Peyer's patch (tissue), 4 donors: Measurements from ENCODE around the gene NOD1. TPM values are rescaled to one million over a fixed set of nuclear protein-coding genes. Genes with fewer than 3 reads are reported as not detected.

Source experiments
- DNase-seq, 3 donors: peaks; one replicate each; pipeline ENCODE4 v3.0.0-alpha.2; 2017 to 2019
- H3K27ac ChIP-seq, 4 donors: fragments of 200-600 bp; sonication (generic); one replicate each; pipeline ENCODE4 v1.5.1; 2016 to 2019
- H3K27me3 ChIP-seq, 2 donors: fragments of 200-600 bp; sonication (generic); one replicate each; pipeline ENCODE4 v1.5.1; 2019
- H3K36me3 ChIP-seq, 3 donors: fragments of 200-600 bp; sonication (generic); one replicate each; pipeline ENCODE4 v1.5.1; 2016 to 2019
- H3K4me1 ChIP-seq, 4 donors: fragments of 200-600 bp; sonication (generic); one replicate each; pipeline ENCODE4 v1.5.1; 2016 to 2019
- H3K4me3 ChIP-seq, 4 donors: fragments of 200-600 bp; sonication (generic); 1 replicate in 3 of 4; 2 replicates in 1 of 4; pipeline ENCODE4 v1.5.1; 2016 to 2019; ENCODE audit warnings: mild to moderate bottlenecking in 1 of 4
- H3K9me3 ChIP-seq, 4 donors: fragments of 200-600 bp; sonication (generic); one replicate each; pipeline ENCODE4 v1.5.1; 2016 to 2019; ENCODE audit warnings: mild to moderate bottlenecking in 1 of 4
- POLR2A ChIP-seq, 2 donors: fragments of 450-650 bp; IDR thresholded peaks; one replicate each; pipeline ENCODE4 v1.5.1; 2017; ENCODE audit warnings: antibody characterized with exemption in 2 of 2, mild to moderate bottlenecking in 2 of 2, moderate library complexity in 2 of 2
- total RNA-seq, 4 donors: library from RNA; depleted of rRNA; stranded (reverse); fragments of >200 nt; gene quantifications; one replicate each; pipeline ENCODE4 v1.1.0, GENCODE V29; 2016
- TF ChIP-seq, protein P1 (sequence below), 6 experiments: fragments of 450-650 bp in 4 of 6; fragments of 200-600 bp in 2 of 6; sonication (generic) in 1 of 6; IDR thresholded peaks; one replicate each; pipeline ENCODE4 v1.5.1; 2017 to 2019; ENCODE audit warnings: antibody characterized with exemption in 6 of 6, mild to moderate bottlenecking in 3 of 6, moderate library complexity in 1 of 6

NOD1 gene
- total RNA-seq, 4 donors from 2014 or later = 4.0 to 29.7 (median 21.0) TPM

DNA sequence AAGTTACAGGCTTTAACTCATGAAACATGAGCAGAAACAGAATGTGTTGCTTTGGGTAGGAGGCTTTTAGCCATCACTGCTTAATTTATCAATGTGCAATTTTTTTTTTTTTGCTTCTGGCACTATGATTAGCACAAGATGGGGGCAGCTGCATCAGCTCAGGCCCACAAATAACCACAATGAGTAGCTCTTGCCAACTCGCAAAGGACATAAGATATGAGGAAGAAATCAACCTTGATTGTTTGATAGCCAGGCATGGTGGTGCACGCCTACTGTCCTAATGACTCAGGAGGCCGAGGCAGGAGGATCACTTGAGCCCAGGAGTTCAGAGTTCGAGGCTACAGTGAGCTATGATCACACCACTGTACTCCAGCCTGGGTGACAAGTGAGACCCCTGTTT is 12.3 kb downstream of the NOD1 start:
- TF ChIP-seq POLR2A (IDR thresholded peaks at IDR 0.05) = no peak
- TF ChIP-seq, protein P1, sequence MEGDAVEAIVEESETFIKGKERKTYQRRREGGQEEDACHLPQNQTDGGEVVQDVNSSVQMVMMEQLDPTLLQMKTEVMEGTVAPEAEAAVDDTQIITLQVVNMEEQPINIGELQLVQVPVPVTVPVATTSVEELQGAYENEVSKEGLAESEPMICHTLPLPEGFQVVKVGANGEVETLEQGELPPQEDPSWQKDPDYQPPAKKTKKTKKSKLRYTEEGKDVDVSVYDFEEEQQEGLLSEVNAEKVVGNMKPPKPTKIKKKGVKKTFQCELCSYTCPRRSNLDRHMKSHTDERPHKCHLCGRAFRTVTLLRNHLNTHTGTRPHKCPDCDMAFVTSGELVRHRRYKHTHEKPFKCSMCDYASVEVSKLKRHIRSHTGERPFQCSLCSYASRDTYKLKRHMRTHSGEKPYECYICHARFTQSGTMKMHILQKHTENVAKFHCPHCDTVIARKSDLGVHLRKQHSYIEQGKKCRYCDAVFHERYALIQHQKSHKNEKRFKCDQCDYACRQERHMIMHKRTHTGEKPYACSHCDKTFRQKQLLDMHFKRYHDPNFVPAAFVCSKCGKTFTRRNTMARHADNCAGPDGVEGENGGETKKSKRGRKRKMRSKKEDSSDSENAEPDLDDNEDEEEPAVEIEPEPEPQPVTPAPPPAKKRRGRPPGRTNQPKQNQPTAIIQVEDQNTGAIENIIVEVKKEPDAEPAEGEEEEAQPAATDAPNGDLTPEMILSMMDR (IDR thresholded peaks at IDR 0.05) = no peak
- H3K36me3 ChIP-seq = no peaks in the 10 kb centered on the region
- H3K27ac ChIP-seq = peak overlapping the region in 3 of 4 donors; percentile 11 to 56 (median 21)
- DNase-seq = no peak
- H3K27me3 ChIP-seq = no peaks in the 10 kb centered on the region
- no peak overlapping the region for H3K4me3 ChIP-seq
- peaks cover 0 to 42% (median 9%) of the 10 kb centered on the region in 4 donors for H3K4me1 ChIP-seq
- H3K9me3 ChIP-seq = no peaks in the 10 kb centered on the region

DNA sequence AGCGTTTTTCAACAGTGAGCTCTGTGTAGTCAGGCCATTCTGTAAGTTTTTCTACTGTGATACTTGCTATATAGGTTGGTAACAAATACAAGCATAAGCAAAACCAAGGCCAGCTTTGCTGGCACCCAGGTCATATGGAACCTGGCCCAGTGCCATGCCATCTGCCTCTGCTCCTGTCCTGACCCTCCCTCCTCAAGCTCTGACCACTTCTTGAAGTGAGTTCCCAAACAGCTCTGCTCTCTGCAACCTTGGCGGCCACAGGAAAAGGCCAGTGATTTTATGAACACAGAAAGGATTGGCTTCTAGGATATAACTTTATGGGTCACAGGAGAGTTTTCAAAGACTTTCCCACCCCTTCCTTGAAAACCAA is 12.8 kb downstream of the NOD1 start:
- no peaks in the 10 kb centered on the region for H3K9me3 ChIP-seq
- H3K4me3 ChIP-seq = no peak overlapping the region
- DNase-seq = no peak
- H3K36me3 ChIP-seq = no peaks in the 10 kb centered on the region
- TF ChIP-seq POLR2A (IDR thresholded peaks at IDR 0.05) = no peak
- TF ChIP-seq, protein P1 (IDR thresholded peaks at IDR 0.05) = no peak
- no peaks in the 10 kb centered on the region for H3K27me3 ChIP-seq
- peak overlapping the region; percentile 11 to 56 (median 20) for H3K27ac ChIP-seq
- H3K4me1 ChIP-seq = peaks cover 0 to 38% (median 9%) of the 10 kb centered on the region in 4 donors

- Histone ChIP-seq H3K36me3 (no peaks in the 10 kb centered on the region), H3K27ac (peak overlapping the region in 3 of 4 donors; percentile 19 to 56 (median 21)), H3K4me1 (peaks cover 0 to 39% (median 9%) of the 10 kb centered on the region in 4 donors), H3K27me3 (no peaks in the 10 kb centered on the region), H3K4me3 (no peak overlapping the region), H3K9me3 (no peaks in the 10 kb centered on the region)
- TF ChIP-seq, protein P1 (IDR thresholded peaks at IDR 0.05) = no peak
- no peak for TF ChIP-seq POLR2A (IDR thresholded peaks at IDR 0.05)
- peak in 1 of 3 donors; percentile 41 for DNase-seq
Measured at GRCh38 chr7:30465046-30465810, 13.4 kb downstream of the NOD1 start.

DNA sequence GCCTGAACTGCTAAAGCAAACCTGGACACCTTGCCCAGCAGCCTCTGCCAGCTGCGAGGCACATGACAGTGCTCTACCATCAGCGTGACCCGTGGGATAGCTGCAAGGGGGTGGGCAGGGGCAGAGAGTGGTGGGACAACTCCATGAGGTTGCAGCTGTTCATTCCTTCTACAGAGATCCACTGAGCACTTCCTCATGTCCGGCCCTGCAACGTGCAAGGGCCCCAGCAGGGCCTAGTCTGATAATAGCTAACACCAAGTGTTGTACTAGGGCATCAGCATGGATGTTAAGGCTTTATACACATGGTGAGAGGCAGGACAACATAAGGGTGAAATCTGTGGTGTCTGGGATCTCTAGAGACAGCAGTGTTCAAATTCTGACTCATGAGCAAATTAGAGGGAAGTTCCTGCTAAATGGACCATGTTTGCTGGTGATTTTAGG is 14.3 kb downstream of the NOD1 start:
- H3K27me3 ChIP-seq = no peaks in the 10 kb centered on the region
- no peaks in the 10 kb centered on the region for H3K36me3 ChIP-seq
- no peak overlapping the region for H3K4me3 ChIP-seq
- TF ChIP-seq, protein P1 (IDR thresholded peaks at IDR 0.05) = no peak
- no peak for TF ChIP-seq POLR2A (IDR thresholded peaks at IDR 0.05)
- H3K9me3 ChIP-seq = no peaks in the 10 kb centered on the region
- H3K4me1 ChIP-seq = peaks cover 0 to 34% (median 9%) of the 10 kb centered on the region in 4 donors
- peak in 1 of 3 donors; percentile 40 for DNase-seq
- H3K27ac ChIP-seq = peak overlapping the region in 2 of 4 donors; percentile 19 to 55

DNA sequence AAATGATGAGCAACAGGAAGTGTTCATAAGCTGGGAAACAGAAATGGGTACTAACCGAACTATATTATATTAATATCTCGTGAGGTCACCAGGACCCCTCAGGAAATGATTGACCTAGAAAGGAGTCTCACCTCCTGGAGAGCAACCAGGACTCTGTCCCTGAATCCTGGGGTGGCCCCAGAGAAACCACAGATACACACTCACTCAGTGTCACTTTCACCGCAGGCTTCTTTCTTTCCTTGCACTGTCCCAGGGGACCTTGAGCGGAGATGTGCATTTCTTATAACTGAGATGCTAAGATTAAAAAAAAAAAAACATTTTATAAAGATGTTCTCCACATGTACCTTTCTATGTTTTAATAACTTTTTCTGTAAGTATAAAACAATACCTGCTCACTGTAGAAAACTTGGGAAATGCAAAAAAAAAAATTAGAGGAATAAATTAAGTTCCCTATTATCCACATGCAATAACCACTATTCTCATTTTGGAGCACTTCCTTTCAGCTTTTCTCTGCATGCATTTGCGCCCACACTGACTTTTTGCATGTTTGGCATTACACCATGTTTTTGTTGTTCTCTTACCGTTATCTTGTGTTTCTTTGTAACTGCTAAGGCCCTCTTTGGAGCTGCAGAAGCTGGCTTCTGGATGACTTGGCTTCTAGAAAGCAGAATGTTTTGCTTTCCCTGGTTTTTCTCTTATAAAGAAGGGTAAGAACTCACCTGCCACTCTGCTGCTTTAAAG is 15.0 kb downstream of the NOD1 start:
- peak overlapping the region in 1 of 4 donors; percentile 55 for H3K27ac ChIP-seq
- no peaks in the 10 kb centered on the region for H3K9me3 ChIP-seq

More for the DNA sequence above, 15.0 kb downstream of the NOD1 start:
- Histone ChIP-seq H3K27me3 (no peaks in the 10 kb centered on the region), H3K4me3 (no peak overlapping the region), H3K36me3 (no peaks in the 10 kb centered on the region), H3K4me1 (peaks cover 0 to 32% (median 9%) of the 10 kb centered on the region in 4 donors)
- no peak for TF ChIP-seq POLR2A (IDR thresholded peaks at IDR 0.05)
- TF ChIP-seq, protein P1 (IDR thresholded peaks at IDR 0.05) = no peak
- DNase-seq = peak in 1 of 3 donors; percentile 53
